Mammary microvascular endothelial cell (primary cell): ENCODE results near the gene KPNA3. TPM values are rescaled to one million over a fixed set of nuclear protein-coding genes. Genes with fewer than 3 reads are reported as not detected.

Experiments used
- total RNA-seq: library from RNA; depleted of rRNA; stranded (reverse); fragments of >200 nt; gene quantifications from 2 replicates; pipeline ENCODE4 v1.2.3, GENCODE V29; 2015

KPNA3 gene, protein sequence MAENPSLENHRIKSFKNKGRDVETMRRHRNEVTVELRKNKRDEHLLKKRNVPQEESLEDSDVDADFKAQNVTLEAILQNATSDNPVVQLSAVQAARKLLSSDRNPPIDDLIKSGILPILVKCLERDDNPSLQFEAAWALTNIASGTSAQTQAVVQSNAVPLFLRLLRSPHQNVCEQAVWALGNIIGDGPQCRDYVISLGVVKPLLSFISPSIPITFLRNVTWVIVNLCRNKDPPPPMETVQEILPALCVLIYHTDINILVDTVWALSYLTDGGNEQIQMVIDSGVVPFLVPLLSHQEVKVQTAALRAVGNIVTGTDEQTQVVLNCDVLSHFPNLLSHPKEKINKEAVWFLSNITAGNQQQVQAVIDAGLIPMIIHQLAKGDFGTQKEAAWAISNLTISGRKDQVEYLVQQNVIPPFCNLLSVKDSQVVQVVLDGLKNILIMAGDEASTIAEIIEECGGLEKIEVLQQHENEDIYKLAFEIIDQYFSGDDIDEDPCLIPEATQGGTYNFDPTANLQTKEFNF
- total RNA-seq, result 32.6 and 34.0 TPM in 2 replicates

DNA sequence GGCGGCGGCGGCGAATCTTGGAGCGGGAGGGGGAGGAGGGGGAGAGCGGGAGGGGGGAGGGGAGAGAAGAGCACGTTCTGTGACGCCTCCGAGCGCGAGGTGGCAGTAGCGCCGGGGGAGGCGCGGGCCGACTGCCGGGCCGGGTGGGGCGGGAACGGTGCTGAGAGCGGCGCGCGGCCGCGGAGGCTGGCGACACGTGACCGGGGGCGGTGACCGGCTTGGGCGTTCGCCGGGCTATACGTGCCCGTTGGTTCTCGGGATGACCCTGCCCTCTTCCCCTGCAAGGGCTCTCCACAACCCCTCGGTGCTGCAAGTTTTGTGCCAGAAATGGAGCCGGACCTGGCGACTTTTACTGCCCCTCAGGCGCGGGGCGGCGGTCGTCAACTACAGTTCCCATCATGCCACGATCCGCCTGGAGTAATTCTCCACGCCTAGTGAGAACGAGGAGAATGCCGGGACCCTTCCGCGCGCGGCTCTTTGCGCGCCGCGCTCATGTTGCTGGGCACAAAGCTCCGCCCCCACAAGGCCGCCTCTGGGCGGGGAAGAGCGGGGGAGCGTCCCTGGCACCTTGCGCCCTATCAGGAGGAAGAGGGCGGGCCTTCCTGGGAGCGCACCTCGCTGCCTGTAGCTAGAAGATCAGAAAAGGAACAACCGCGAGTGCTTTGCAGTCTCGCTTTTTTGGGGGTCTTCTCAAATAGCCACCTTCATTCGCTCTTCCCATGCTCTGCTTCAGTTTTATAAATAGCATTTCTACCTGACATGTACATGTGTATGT, at the start of gene KPNA3:
Gene KPNA3, minus strand, starts transcription at position 133 of the 775 bp plus-strand sequence. CDS start 176 bp downstream, outside the sequence.

DNA sequence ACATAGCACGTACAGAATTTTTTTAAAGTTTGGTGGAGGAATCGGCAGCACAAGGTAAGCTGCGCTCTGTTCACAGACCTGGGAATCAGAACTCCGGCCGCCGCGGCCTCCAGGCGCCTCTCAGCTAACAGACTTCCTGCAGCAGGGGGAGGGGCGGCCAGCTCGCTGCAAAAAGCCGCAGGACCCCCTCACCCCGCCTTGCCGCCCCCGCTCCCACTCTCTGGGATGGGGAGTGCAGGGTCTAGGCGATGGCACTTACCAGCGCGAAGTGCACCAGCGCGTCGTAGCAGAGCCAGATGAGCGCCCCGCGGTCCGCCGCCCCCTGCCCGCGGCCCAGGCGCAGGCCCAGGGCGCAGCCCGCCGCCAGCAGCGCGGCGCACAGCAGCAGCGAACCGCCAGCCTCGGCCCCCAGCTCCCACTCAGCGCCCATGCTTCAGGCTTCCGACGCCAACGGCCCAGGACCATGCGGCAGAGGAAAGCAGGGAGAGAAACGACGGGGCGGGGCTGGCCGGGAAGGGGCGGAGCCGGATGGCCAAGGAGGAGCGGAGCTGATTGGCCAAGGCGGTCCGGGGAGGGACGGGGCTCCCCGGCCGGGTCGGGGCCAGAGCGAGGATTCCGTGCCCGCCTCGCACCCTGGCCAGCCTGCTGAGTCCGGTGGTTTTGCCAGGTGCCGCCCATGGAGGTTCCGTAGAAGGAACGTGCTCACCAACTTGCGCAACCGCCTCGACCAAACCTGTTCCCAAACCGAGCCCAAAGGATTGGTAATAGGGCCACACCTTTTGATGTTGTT, 101.3 kb downstream of the KPNA3 start, which contains the start of gene EBPL:
Gene EBPL, minus strand, starts transcription at position 492 of the 790 bp plus-strand sequence. Its CDS starts 62 bp downstream, at position 430.

Other genes starting within 250 kb of the KPNA3 start
- gene RCBTB1, start 207.1 kb downstream of the KPNA3 start, total RNA-seq, result 16.2 and 16.6 TPM in 2 replicates
- 0.27 and 0.89 TPM in 2 replicates for gene ARL11, start 164.2 kb downstream of the KPNA3 start, total RNA-seq
- gene EBPL, start 101.2 kb downstream of the KPNA3 start, total RNA-seq, result 101 and 109 TPM in 2 replicates
- 8.5 and 11.1 TPM in 2 replicates for gene SPRYD7, start 143.7 kb upstream of the KPNA3 start, total RNA-seq
- 13.8 and 18.1 TPM in 2 replicates for gene TRIM13, start 204.4 kb upstream of the KPNA3 start, total RNA-seq
- 0.34 TPM in 1 of 2 replicates, not detected in the other for gene KCNRG, start 222.8 kb upstream of the KPNA3 start, total RNA-seq